ENCODE data around the gene TRAPPC6A. TPM values are rescaled to one million over a fixed set of nuclear protein-coding genes. Genes with fewer than 3 reads are reported as not detected.

Gene TRAPPC6A
- total RNA-seq, 4 donors from 2014 or later = 18.4 to 29.2 (median 24.8) TPM

- no peak for ATAC-seq
- Histone ChIP-seq H3K36me3 (no peaks in the 10 kb centered on the region), H3K9me3 (no peaks in the 10 kb centered on the region), H3K4me1 (no peaks in the 10 kb centered on the region), H3K27me3 (peaks cover 28 to 36% (median 34%) of the 10 kb centered on the region in 3 donors), H3K4me3 (no peak overlapping the region), H3K27ac (no peak overlapping the region)
- intact Hi-C loops (cut with DNase I; ENCODE audit: low total_unique reads) (loop anchor here (2.0 to 5.0 kb wide), 2 partner anchors 84 to 176 kb away; partner anchors contain the start of gene EXOC3L2), in situ Hi-C loops (cut with MboI; ENCODE audit: low sequenced_read_pairs in 4 of 4) (no loop called here)
- no peak for TF ChIP-seq POLR2A (IDR thresholded peaks at IDR 0.05)
- TF ChIP-seq CTCF (IDR thresholded peaks at IDR 0.05 in 4 of 5, conservative IDR thresholded peaks at IDR 0.05 in 1 of 5) = no peak
- no peak for DNase-seq
These were observed 14.9 kb downstream of the TRAPPC6A start for GRCh38 chr19:45163156-45163555.

- Histone ChIP-seq H3K27me3 (peaks cover 31 to 36% (median 34%) of the 10 kb centered on the region in 3 donors), H3K4me3 (no peak overlapping the region), H3K27ac (no peak overlapping the region), H3K4me1 (no peaks in the 10 kb centered on the region), H3K36me3 (no peaks in the 10 kb centered on the region), H3K9me3 (no peaks in the 10 kb centered on the region)
- intact Hi-C loops (cut with DNase I; ENCODE audit: low total_unique reads) (loop anchor here (2.0 to 5.0 kb wide), 2 partner anchors 85 to 176 kb away; partner anchors contain the start of gene EXOC3L2), in situ Hi-C loops (cut with MboI; ENCODE audit: low sequenced_read_pairs in 4 of 4) (no loop called here)
- ATAC-seq (no peak), DNase-seq (no peak)
- TF ChIP-seq CTCF (IDR thresholded peaks at IDR 0.05 in 4 of 5, conservative IDR thresholded peaks at IDR 0.05 in 1 of 5) (no peak), POLR2A (IDR thresholded peaks at IDR 0.05) (no peak)
These were observed 15.4 kb downstream of the TRAPPC6A start for GRCh38 chr19:45162608-45163143.

GRCh38 chr19:45161738-45162607 lies 16.1 kb downstream of the TRAPPC6A start:
- H3K27me3 ChIP-seq = peaks cover 31 to 36% (median 34%) of the 10 kb centered on the region in 3 donors
- no peaks in the 10 kb centered on the region for H3K36me3 ChIP-seq
- H3K4me1 ChIP-seq = no peaks in the 10 kb centered on the region
- peak; percentile 14 to 46 for ATAC-seq
- TF ChIP-seq CTCF (IDR thresholded peaks at IDR 0.05 in 4 of 5, conservative IDR thresholded peaks at IDR 0.05 in 1 of 5) (peak; percentile 5 to 63 (median 47)), POLR2A (IDR thresholded peaks at IDR 0.05) (no peak)
- no peaks in the 10 kb centered on the region for H3K9me3 ChIP-seq
- H3K27ac ChIP-seq = no peak overlapping the region
- in situ Hi-C loops (cut with MboI; ENCODE audit: low sequenced_read_pairs in 4 of 4) (no loop called here), intact Hi-C loops (cut with DNase I; ENCODE audit: low total_unique reads) (loop anchor here (2.0 to 5.0 kb wide), 2 partner anchors 85 to 177 kb away; partner anchors contain the start of gene EXOC3L2)
- H3K4me3 ChIP-seq = no peak overlapping the region
- DNase-seq = peak in 1 of 2 donors; percentile 25

- Histone ChIP-seq H3K27ac (no peak within 1 kb of the TSS), H3K27me3 (peaks cover 31 to 36% (median 34%) of the 10 kb centered on the region in 3 donors), H3K4me1 (no peaks in the 10 kb centered on the region), H3K9me3 (no peaks in the 10 kb centered on the region), H3K4me3 (no peak within 1 kb of the TSS), H3K36me3 (no peaks in the 10 kb centered on the region)
- DNase-seq (no peak), ATAC-seq (no peak)
- in situ Hi-C loops (cut with MboI; ENCODE audit: low sequenced_read_pairs in 4 of 4) (no loop called here), intact Hi-C loops (cut with DNase I; ENCODE audit: low total_unique reads) (loop anchor here (5.0 kb wide), 1 partner anchor 86 kb away; the partner anchor contains the start of gene EXOC3L2)
- TF ChIP-seq POLR2A (IDR thresholded peaks at IDR 0.05) (no peak), CTCF (IDR thresholded peaks at IDR 0.05 in 4 of 5, conservative IDR thresholded peaks at IDR 0.05 in 1 of 5) (no peak)
These were observed 16.9 kb downstream of the TRAPPC6A start, which contains the start of gene NKPD1 for GRCh38 chr19:45160870-45161737. Gene NKPD1, minus strand, starts transcription at chr19:45160982. Its CDS starts 832 bp downstream, at chr19:45160150.
